Fibroblast of mammary gland (primary cell): ENCODE data around the gene NDUFS7.

ENCODE experiments used
- DNase-seq: peaks from one replicate; pipeline ENCODE4 v3.0.0-alpha.2; 2010; ENCODE audit warnings: low read depth
- H3K4me3 ChIP-seq: 2 replicates; pipeline ENCODE4 v1.5.1; 2011; ENCODE audit warnings: low read depth, mild to moderate bottlenecking, low read length, moderate library complexity; ENCODE audit not compliant: control insufficient read depth
- TF ChIP-seq, protein P1 (sequence below): conservative IDR thresholded peaks from 2 replicates; pipeline ENCODE4 v1.5.1; 2011; ENCODE audit warnings: low read depth, low read length, inconsistent platforms; ENCODE audit not compliant: control insufficient read depth, insufficient read depth

The NDUFS7 gene

DNA sequence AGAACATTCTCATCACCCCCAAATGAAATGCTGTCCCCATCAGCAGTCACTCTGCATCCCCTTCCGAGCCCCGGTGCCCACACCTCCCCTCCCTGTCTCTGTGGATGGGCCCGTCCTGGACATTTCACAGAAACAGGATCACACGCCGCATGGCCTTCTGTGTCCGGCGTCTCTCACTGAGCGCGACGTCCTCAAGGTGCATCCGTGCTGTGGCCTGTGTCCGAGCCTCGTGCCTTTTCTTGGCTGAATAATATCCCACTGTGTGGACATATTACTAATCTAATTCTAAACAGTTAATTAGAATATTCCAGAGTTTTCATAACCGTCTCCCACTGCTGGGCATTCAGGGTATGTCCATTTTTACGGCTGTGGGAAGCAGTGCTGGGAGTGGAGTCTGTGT is 8.7 kb downstream of the NDUFS7 start:
- TF ChIP-seq, protein P1, sequence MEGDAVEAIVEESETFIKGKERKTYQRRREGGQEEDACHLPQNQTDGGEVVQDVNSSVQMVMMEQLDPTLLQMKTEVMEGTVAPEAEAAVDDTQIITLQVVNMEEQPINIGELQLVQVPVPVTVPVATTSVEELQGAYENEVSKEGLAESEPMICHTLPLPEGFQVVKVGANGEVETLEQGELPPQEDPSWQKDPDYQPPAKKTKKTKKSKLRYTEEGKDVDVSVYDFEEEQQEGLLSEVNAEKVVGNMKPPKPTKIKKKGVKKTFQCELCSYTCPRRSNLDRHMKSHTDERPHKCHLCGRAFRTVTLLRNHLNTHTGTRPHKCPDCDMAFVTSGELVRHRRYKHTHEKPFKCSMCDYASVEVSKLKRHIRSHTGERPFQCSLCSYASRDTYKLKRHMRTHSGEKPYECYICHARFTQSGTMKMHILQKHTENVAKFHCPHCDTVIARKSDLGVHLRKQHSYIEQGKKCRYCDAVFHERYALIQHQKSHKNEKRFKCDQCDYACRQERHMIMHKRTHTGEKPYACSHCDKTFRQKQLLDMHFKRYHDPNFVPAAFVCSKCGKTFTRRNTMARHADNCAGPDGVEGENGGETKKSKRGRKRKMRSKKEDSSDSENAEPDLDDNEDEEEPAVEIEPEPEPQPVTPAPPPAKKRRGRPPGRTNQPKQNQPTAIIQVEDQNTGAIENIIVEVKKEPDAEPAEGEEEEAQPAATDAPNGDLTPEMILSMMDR: no peak
- H3K4me3 ChIP-seq: no peak overlapping the region
- no peak for DNase-seq

DNA sequence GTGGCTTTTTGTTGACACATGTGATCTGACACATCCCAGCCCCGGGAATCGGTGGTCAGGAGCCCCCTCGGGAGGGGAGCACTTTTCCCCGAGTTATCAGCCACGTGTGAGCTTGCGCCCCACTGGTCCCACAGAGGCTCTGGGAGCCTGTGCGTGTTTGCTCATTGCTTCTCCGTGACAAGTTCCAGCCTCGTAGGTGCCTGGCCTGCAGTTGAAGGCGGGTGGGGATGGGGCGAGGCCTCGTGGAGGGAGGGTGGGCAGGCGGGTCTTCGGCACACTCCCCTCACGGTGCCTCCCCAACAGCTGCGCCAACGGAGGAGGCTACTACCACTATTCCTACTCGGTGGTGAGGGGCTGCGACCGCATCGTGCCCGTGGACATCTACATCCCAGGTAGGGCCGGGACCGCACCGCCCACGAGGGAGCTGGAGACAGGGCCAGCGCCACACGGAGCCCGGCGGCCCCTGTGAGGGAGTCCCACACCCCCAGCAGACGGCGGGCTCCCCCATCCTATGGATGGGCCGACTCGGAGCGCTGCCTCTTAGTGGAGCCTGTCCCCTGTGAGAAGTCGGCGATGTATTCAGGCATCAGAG is 9.3 kb downstream of the NDUFS7 start:
- no peak overlapping the region for H3K4me3 ChIP-seq
- no peak for DNase-seq
- TF ChIP-seq, protein P1: no peak

DNA sequence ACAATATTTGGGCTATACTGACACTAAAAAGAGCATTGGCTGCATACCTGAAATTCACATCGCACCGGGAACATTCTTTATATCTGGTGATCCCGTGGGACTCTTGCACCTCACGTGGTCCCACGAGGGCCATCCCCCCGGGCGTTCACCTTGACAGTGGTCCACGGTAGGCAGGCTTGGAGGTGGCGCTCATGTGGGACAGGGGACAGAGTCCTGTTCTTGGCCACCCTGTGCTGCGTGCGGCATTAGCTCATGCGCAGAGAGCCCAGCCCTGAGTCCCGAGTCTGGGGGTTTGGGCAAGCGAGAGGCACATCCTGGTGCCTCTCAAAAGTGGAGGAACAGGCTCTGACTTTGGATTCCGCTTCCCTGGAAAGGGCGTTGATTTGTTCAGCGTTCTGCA is 10.1 kb downstream of the NDUFS7 start:
- TF ChIP-seq, protein P1: no peak
- H3K4me3 ChIP-seq: no peak overlapping the region

DNA sequence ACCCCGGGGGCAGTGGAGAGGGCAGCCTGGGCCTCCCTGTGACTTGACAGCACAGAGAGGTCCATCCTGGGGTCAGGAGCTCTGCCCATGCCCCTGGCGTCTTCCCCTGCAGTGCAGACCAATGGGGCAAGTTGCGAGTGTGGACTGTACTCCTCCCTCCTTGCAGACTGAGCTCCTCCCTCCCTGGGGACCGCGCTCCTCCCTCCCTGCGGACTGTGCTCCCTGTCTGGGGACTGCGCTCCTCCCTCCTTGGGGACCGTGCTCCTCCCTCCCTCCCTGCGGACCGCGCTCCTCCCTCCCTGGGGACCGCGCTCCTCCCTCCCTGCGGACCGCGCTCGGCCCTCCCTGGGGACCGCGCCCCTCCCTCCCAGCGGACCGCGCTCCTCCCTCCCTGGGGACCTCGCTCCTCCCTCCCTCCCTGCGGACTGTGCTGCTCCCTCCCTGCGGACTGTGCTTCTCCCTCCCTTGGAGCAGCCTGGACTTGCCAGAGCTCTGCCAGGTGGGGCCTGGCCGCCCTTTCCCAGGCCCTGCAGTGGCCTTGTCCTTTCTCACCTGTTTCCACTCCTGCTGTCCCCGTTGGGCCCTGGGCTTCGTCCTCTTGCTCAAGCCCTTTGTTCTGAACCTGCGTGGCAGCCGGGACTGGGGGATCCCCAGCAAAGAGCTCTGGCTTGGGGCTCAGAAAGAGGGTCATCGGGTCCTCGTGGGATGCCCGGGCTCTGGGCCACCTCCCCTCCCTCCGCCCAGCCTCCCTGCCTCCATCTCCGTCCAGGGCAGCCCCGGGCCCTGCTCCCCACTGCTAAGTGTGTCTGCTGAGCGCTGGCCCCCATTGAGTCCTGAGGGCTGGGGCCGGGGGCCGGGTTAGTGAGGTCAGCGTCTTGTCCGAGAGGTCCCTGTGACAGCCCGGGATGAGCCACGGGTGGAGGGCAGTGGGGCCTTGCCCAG is 10.8 kb downstream of the NDUFS7 start:
- no peak for DNase-seq
- H3K4me3 ChIP-seq: no peak overlapping the region
- TF ChIP-seq, protein P1: no peak

More for the DNA sequence above, 10.1 kb downstream of the NDUFS7 start:
- DNase-seq: no peak

DNA sequence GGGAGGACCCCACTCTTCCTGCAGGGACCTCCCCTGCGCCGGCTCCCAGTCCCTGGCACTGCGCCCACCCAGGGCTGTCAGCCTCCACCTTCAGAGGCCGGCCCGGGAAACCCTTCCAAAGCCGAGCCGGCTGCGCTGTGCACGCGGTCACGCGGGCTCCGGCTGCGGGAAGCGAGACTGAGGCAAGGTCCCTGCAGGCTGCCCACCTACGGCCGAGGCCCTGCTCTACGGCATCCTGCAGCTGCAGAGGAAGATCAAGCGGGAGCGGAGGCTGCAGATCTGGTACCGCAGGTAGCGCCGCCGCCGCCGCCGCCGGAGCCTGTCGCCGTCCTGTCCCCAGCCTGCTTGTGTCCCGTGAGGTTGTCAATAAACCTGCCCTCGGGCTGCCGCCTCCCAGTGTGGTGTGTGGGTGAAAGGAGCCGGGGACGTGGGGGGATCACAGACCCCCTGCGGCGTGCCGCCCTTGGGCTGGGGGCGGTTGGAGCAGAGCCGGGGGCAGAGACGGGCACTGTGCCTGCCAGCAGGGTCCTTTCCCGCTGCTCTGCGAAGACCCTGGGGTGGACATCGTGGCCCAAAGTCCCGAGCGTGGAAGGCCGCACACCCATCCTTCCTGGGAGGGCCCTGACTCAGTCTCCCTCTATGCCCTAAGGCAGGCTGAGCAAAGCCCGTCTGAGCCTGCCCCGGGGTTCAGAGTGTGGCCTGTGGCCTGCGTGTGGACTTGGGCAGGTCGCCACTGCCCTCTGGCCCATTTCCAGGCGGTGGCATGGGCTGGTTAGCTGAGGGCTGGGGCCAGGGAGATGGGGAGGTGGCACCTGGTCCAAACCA is 11.7 kb downstream of the NDUFS7 start:
- DNase-seq: no peak
- H3K4me3 ChIP-seq: no peak overlapping the region
- TF ChIP-seq, protein P1: no peak

DNA sequence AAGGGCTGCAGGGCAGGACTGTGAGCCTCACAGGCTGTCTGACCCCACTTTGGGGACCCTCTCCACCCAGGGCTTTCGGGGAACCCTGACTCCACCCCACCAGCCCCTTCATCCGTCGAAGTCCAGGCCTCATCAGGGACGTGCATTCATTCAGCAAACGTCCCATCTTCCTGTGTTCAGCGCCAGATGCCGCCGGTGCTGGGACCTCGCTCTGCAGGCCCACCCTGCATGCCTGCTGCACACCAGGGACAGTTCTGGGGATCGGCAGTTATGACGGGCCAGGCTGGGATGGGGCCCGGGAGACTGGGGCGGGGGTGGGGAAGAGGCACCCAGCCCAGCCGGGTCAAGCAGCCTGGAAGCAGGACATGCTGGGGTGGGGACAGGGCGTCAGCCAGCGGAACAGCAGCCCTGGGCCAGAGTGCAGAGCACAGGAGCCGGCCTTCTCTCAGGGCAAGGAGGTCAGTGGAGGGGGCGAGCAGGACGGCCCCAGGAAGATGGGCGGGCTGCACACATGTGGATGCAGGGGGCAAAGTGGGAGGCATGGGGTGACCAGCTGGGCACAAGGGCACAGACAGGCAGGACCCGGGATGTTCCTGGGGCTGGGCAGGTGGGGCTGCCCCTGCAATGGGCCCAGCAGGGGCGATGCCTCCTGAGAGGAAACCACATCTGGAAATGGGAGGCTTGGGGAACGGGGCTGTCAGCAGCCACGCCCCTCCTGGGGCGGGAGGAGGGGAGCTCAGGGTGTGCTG is 12.5 kb downstream of the NDUFS7 start:
- no peak for DNase-seq
- no peak overlapping the region for H3K4me3 ChIP-seq
- TF ChIP-seq, protein P1: no peak
